ENCODE measurements around the gene RNU6-7.

The RNU6-7 gene

DNA sequence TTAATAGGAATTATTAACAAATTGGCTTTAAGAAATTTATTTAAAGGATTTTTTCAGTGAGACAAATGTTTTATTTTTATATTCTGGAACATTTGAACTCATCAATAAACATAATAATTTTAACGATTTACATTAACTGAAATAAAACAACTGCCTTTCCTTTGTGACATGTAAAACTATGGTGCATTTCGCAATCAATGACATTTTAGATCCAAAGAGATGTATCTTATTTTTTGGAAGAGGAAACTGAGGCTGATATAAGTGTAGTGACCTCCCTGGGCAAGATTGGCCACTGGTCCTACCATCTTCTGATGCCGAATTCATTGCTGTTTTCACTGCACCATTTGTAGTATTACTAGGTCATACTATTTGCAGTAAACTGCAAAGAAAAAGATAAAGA is 3.7 kb downstream of the RNU6-7 start:
- DNase-seq = no peak
- no peak overlapping the region for H2AFZ ChIP-seq (ENCODE audit: low read depth, low read length)
- H3K79me1 ChIP-seq (replicated peaks; ENCODE audit: low read length, poor library complexity, severe bottlenecking) = no peaks in the 10 kb centered on the region
- H3K4me1 ChIP-seq (ENCODE audit: control insufficient read depth, insufficient read depth, low read depth, low read length) = peaks cover 5% of the 10 kb centered on the region
- H2AK5ac ChIP-seq (ENCODE audit: low read length, severe bottlenecking) = no peak overlapping the region
- no peaks in the 10 kb centered on the region for H3K36me3 ChIP-seq (ENCODE audit: control insufficient read depth in 1 of 2, insufficient read depth in 2 of 2, low read depth in 1 of 2, low read length in 2 of 2)
- H2BK15ac ChIP-seq (ENCODE audit: low read depth, poor library complexity, severe bottlenecking) = no peak overlapping the region
- H3K4me2 ChIP-seq (ENCODE audit: low read length, poor library complexity, severe bottlenecking) = no peak overlapping the region
- H2BK5ac ChIP-seq (ENCODE audit: low read depth, low read length, poor library complexity, severe bottlenecking) = no peak overlapping the region
- no peak overlapping the region for H3K9ac ChIP-seq (ENCODE audit: low read length)
- no peak overlapping the region for H3K27ac ChIP-seq (ENCODE audit: low read length, poor library complexity, severe bottlenecking)
- no peak overlapping the region for H4K8ac ChIP-seq (ENCODE audit: low read length)
- H3K4ac ChIP-seq (ENCODE audit: low read depth in 1 of 2, low read length in 2 of 2) = no peak overlapping the region
- H3K23ac ChIP-seq (ENCODE audit: low read length in 2 of 2) = no peak overlapping the region
- H3K14ac ChIP-seq (ENCODE audit: low read length in 2 of 2) = no peak overlapping the region
- 100% methylated on average over 2 of the region's 3 CpGs for WGBS
- no peak overlapping the region for H3K18ac ChIP-seq (ENCODE audit: low read depth in 1 of 2, low read length in 2 of 2)
- peaks cover 0 to 29% of the 10 kb centered on the region in 2 experiments for H3K27me3 ChIP-seq (ENCODE audit: control insufficient read depth in 1 of 2, insufficient read depth in 1 of 2, low read length in 2 of 2)
- H3K9me3 ChIP-seq (ENCODE audit: control insufficient read depth, low read length) = no peaks in the 10 kb centered on the region
- no peak overlapping the region for H4K91ac ChIP-seq (ENCODE audit: low read length)
- no peak overlapping the region for H2BK12ac ChIP-seq (ENCODE audit: low read length in 2 of 2)
- no peak overlapping the region for H2BK120ac ChIP-seq (ENCODE audit: low read depth, low read length)
- no peak overlapping the region for H3K4me3 ChIP-seq (ENCODE audit: insufficient read depth in 1 of 2, low read depth in 1 of 2, low read length in 2 of 2)

DNA sequence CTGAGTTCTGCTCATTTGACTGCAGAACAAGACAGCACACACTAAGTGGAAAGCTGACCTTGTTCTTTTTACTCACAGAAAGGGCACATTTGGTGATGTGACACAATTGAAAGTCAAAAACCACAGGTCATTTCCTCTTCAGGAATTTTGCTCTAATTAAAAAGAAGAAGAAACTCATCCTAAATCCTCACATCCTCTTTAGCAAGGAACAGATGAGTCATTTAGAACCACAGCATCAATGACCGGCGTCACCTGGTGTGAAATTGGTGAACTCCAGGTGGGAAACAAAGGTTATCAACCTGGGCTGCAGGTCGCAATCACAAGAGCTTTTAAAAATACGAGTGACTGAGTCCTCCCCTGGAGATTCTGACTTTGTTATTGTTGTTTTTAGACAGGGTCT is 4.1 kb downstream of the RNU6-7 start:
- peaks cover 0 to 29% of the 10 kb centered on the region in 2 experiments for H3K27me3 ChIP-seq (ENCODE audit: control insufficient read depth in 1 of 2, insufficient read depth in 1 of 2, low read length in 2 of 2)
- no peak overlapping the region for H3K18ac ChIP-seq (ENCODE audit: low read depth in 1 of 2, low read length in 2 of 2)
- H3K4ac ChIP-seq (ENCODE audit: low read depth in 1 of 2, low read length in 2 of 2) = no peak overlapping the region
- no peak overlapping the region for H3K9ac ChIP-seq (ENCODE audit: low read length)
- 26% methylated on average over 4 of the region's 4 CpGs for WGBS
- H4K91ac ChIP-seq (ENCODE audit: low read length) = no peak overlapping the region
- H3K4me3 ChIP-seq (ENCODE audit: insufficient read depth in 1 of 2, low read depth in 1 of 2, low read length in 2 of 2) = no peak overlapping the region
- H3K27ac ChIP-seq (ENCODE audit: low read length, poor library complexity, severe bottlenecking) = no peak overlapping the region
- no peak for DNase-seq
- no peaks in the 10 kb centered on the region for H3K9me3 ChIP-seq (ENCODE audit: control insufficient read depth, low read length)
- H2AK5ac ChIP-seq (ENCODE audit: low read length, severe bottlenecking) = no peak overlapping the region
- peaks cover 5% of the 10 kb centered on the region for H3K4me1 ChIP-seq (ENCODE audit: control insufficient read depth, insufficient read depth, low read depth, low read length)
- H3K36me3 ChIP-seq (ENCODE audit: control insufficient read depth in 1 of 2, insufficient read depth in 2 of 2, low read depth in 1 of 2, low read length in 2 of 2) = no peaks in the 10 kb centered on the region
- no peak overlapping the region for H3K4me2 ChIP-seq (ENCODE audit: low read length, poor library complexity, severe bottlenecking)
- H2BK12ac ChIP-seq (ENCODE audit: low read length in 2 of 2) = no peak overlapping the region
- H2BK5ac ChIP-seq (ENCODE audit: low read depth, low read length, poor library complexity, severe bottlenecking) = no peak overlapping the region
- no peaks in the 10 kb centered on the region for H3K79me1 ChIP-seq (replicated peaks; ENCODE audit: low read length, poor library complexity, severe bottlenecking)
- H3K23ac ChIP-seq (ENCODE audit: low read length in 2 of 2) = no peak overlapping the region
- no peak overlapping the region for H2BK15ac ChIP-seq (ENCODE audit: low read depth, poor library complexity, severe bottlenecking)
- H2AFZ ChIP-seq (ENCODE audit: low read depth, low read length) = no peak overlapping the region
- H4K8ac ChIP-seq (ENCODE audit: low read length) = no peak overlapping the region
- H2BK120ac ChIP-seq (ENCODE audit: low read depth, low read length) = no peak overlapping the region
- H3K14ac ChIP-seq (ENCODE audit: low read length in 2 of 2) = no peak overlapping the region

DNA sequence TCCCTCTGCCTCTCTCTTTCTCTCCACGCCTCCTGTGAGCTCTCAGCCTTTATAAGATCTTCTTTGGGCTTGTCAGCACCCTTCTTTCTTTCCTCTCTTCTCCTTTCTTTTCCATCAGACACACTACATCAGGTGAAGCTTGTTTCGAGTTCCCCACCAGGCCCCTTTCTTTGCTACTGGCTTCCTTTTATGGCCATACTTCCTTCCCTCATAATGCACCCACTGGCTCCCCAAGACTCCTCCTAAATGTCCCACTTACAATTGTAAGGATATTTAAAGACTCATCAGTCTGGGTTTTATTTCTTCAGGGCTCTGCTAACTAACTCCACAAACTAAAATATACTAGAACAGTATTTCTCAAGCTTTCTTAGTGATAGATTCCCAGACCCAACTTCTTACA is 4.7 kb downstream of the RNU6-7 start:
- Histone ChIP-seq H3K79me1 (replicated peaks; ENCODE audit: low read length, poor library complexity, severe bottlenecking) (no peaks in the 10 kb centered on the region), H3K27ac (ENCODE audit: low read length, poor library complexity, severe bottlenecking) (no peak overlapping the region), H2AFZ (ENCODE audit: low read depth, low read length) (no peak overlapping the region), H2BK5ac (ENCODE audit: low read depth, low read length, poor library complexity, severe bottlenecking) (no peak overlapping the region), H4K8ac (ENCODE audit: low read length) (no peak overlapping the region), H3K9me3 (ENCODE audit: control insufficient read depth, low read length) (no peaks in the 10 kb centered on the region), H2BK15ac (ENCODE audit: low read depth, poor library complexity, severe bottlenecking) (no peak overlapping the region), H2AK5ac (ENCODE audit: low read length, severe bottlenecking) (no peak overlapping the region), H3K9ac (ENCODE audit: low read length) (no peak overlapping the region), H3K14ac (ENCODE audit: low read length in 2 of 2) (no peak overlapping the region), H3K4me1 (ENCODE audit: control insufficient read depth, insufficient read depth, low read depth, low read length) (peaks cover 5% of the 10 kb centered on the region), H3K23ac (ENCODE audit: low read length in 2 of 2) (no peak overlapping the region), H2BK12ac (ENCODE audit: low read length in 2 of 2) (no peak overlapping the region), H3K18ac (ENCODE audit: low read depth in 1 of 2, low read length in 2 of 2) (no peak overlapping the region), H3K36me3 (ENCODE audit: control insufficient read depth in 1 of 2, insufficient read depth in 2 of 2, low read depth in 1 of 2, low read length in 2 of 2) (no peaks in the 10 kb centered on the region), H3K4me3 (ENCODE audit: insufficient read depth in 1 of 2, low read depth in 1 of 2, low read length in 2 of 2) (no peak overlapping the region), H3K27me3 (ENCODE audit: control insufficient read depth in 1 of 2, insufficient read depth in 1 of 2, low read length in 2 of 2) (peaks cover 0 to 29% of the 10 kb centered on the region in 2 experiments), H3K4me2 (ENCODE audit: low read length, poor library complexity, severe bottlenecking) (no peak overlapping the region), H2BK120ac (ENCODE audit: low read depth, low read length) (no peak overlapping the region), H4K91ac (ENCODE audit: low read length) (no peak overlapping the region), H3K4ac (ENCODE audit: low read depth in 1 of 2, low read length in 2 of 2) (no peak overlapping the region)
- DNase-seq = no peak
- WGBS = 74% methylated on average over 2 of the region's 2 CpGs

DNA sequence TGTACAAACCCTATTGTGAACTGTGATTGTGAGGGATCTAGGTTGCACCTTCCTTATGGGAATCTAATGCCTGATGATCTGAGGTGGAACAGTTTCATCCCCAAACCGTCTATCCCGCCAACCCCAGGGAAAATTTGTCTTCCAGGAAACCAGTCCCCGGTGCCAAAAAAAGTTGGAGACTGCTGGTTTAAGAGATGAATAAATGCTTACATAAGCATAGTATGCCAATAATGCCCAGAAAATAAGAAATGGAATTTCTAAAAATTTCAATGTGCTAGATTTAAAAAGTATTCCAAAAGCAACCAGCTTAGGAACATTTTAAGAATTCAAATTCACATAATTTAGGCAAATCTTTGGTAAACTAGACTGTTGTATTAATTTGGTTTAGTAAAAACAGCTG is 6.6 kb downstream of the RNU6-7 start:
- H3K4me3 ChIP-seq (ENCODE audit: insufficient read depth in 1 of 2, low read depth in 1 of 2, low read length in 2 of 2) = no peak overlapping the region
- H3K4me1 ChIP-seq (ENCODE audit: control insufficient read depth, insufficient read depth, low read depth, low read length) = peaks cover 2% of the 10 kb centered on the region
- no peak overlapping the region for H2BK5ac ChIP-seq (ENCODE audit: low read depth, low read length, poor library complexity, severe bottlenecking)
- no peak overlapping the region for H3K4ac ChIP-seq (ENCODE audit: low read depth in 1 of 2, low read length in 2 of 2)
- H3K27me3 ChIP-seq (ENCODE audit: control insufficient read depth in 1 of 2, insufficient read depth in 1 of 2, low read length in 2 of 2) = peaks cover 0 to 29% of the 10 kb centered on the region in 2 experiments
- H2BK120ac ChIP-seq (ENCODE audit: low read depth, low read length) = no peak overlapping the region
- H3K9me3 ChIP-seq (ENCODE audit: control insufficient read depth, low read length) = no peaks in the 10 kb centered on the region
- H3K27ac ChIP-seq (ENCODE audit: low read length, poor library complexity, severe bottlenecking) = no peak overlapping the region
- H2BK12ac ChIP-seq (ENCODE audit: low read length in 2 of 2) = no peak overlapping the region
- no peak overlapping the region for H2BK15ac ChIP-seq (ENCODE audit: low read depth, poor library complexity, severe bottlenecking)
- no peak overlapping the region for H2AK5ac ChIP-seq (ENCODE audit: low read length, severe bottlenecking)
- H3K79me1 ChIP-seq (replicated peaks; ENCODE audit: low read length, poor library complexity, severe bottlenecking) = no peaks in the 10 kb centered on the region
- 100% methylated on average over 2 of the region's 3 CpGs for WGBS
- no peak overlapping the region for H3K14ac ChIP-seq (ENCODE audit: low read length in 2 of 2)
- no peak overlapping the region for H2AFZ ChIP-seq (ENCODE audit: low read depth, low read length)
- H3K18ac ChIP-seq (ENCODE audit: low read depth in 1 of 2, low read length in 2 of 2) = no peak overlapping the region
- no peak overlapping the region for H4K91ac ChIP-seq (ENCODE audit: low read length)
- H3K23ac ChIP-seq (ENCODE audit: low read length in 2 of 2) = no peak overlapping the region
- no peaks in the 10 kb centered on the region for H3K36me3 ChIP-seq (ENCODE audit: control insufficient read depth in 1 of 2, insufficient read depth in 2 of 2, low read depth in 1 of 2, low read length in 2 of 2)
- H3K9ac ChIP-seq (ENCODE audit: low read length) = no peak overlapping the region
- no peak overlapping the region for H3K4me2 ChIP-seq (ENCODE audit: low read length, poor library complexity, severe bottlenecking)
- no peak overlapping the region for H4K8ac ChIP-seq (ENCODE audit: low read length)
- no peak for DNase-seq

All from mesenchymal stem cell (in vitro differentiated cells and primary cell).